Brain microvascular endothelial cell (primary cell): ENCODE results near the gene CXADR.

Experiments used
- DNase-seq: peaks from one replicate; pipeline ENCODE4 v3.0.0-alpha.2; 2020
- H3K27ac ChIP-seq: fragments of 250-450 bp; sonication (Bioruptor Pico); 2 replicates; pipeline ENCODE4 v1.5.1; 2020; ENCODE audit warnings: mild to moderate bottlenecking, moderate library complexity
- H3K27me3 ChIP-seq: fragments of 250-450 bp; sonication (Bioruptor Pico); replicated peaks from 2 replicates; pipeline ENCODE4 v1.5.1; 2020; ENCODE audit warnings: mild to moderate bottlenecking
- H3K36me3 ChIP-seq: fragments of 250-450 bp; sonication (Bioruptor Pico); replicated peaks from 2 replicates; pipeline ENCODE4 v1.5.1; 2020; ENCODE audit warnings: mild to moderate bottlenecking
- H3K4me3 ChIP-seq: 2 replicates; pipeline ENCODE4 v1.5.1; 2011; ENCODE audit warnings: low read depth, mild to moderate bottlenecking, control low read depth, low read length, moderate library complexity
- in situ Hi-C: cut with HindIII; loops from 2 replicates; pipeline ENCODE4 v1.10.0; 2017; ENCODE audit warnings: low sequenced_read_pairs, low pct_ligation_motif_present
- TF ChIP-seq, protein P1 (sequence below): IDR thresholded peaks from 2 replicates; pipeline ENCODE4 v1.5.1; 2011; ENCODE audit warnings: low read depth, mild to moderate bottlenecking, moderate library complexity, low read length, control low read depth, inconsistent platforms; ENCODE audit errors: missing control alignments

CXADR gene

DNA sequence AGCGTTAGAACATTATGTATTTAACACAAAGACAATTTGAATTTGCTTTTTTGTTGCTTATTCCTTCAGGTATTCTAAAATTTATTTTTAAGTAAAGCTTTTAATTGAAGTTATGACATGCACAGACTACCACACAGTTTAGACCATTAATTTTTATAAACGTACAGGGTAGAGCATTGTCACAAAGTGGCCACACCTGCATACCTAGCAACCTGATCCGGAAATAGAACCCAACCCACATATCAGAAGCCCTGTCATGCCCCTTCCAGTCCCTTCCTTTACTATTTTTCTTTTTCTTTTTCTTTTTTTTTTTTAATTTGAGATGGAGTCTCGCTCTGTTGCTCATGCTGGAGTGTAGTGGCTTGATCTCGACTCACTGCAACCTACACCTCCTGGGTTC, 16.8 kb downstream of the CXADR start:
- TF ChIP-seq, protein P1, sequence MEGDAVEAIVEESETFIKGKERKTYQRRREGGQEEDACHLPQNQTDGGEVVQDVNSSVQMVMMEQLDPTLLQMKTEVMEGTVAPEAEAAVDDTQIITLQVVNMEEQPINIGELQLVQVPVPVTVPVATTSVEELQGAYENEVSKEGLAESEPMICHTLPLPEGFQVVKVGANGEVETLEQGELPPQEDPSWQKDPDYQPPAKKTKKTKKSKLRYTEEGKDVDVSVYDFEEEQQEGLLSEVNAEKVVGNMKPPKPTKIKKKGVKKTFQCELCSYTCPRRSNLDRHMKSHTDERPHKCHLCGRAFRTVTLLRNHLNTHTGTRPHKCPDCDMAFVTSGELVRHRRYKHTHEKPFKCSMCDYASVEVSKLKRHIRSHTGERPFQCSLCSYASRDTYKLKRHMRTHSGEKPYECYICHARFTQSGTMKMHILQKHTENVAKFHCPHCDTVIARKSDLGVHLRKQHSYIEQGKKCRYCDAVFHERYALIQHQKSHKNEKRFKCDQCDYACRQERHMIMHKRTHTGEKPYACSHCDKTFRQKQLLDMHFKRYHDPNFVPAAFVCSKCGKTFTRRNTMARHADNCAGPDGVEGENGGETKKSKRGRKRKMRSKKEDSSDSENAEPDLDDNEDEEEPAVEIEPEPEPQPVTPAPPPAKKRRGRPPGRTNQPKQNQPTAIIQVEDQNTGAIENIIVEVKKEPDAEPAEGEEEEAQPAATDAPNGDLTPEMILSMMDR = no peak
- H3K4me3 ChIP-seq = no peak overlapping the region
- in situ Hi-C loops = no loop called here
- no peak for DNase-seq
- no peak overlapping the region for H3K27ac ChIP-seq
- no peaks in the 10 kb centered on the region for H3K36me3 ChIP-seq
- no peaks in the 10 kb centered on the region for H3K27me3 ChIP-seq

DNA sequence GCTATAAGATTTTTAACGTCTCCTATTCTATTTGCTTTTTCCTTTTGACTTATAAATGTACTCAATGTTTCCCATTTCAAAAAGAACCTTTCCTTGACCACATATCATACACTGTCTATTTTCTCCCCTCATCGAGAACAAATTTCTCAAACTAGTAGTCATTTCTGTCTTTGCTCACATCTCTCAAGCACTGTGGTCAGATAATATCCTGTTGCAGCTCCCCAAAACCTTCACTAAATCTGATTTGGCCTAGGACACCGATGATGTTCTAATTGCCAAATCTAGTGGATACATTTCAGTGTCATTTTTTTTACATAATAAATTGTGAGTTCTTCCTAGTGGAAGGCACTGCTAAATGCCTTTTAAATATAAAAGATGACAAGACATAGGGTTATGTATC, 19.4 kb downstream of the CXADR start:
- H3K27me3 ChIP-seq = no peaks in the 10 kb centered on the region
- H3K4me3 ChIP-seq = no peak overlapping the region
- TF ChIP-seq, protein P1 = no peak
- H3K36me3 ChIP-seq = no peaks in the 10 kb centered on the region
- DNase-seq = no peak
- no peak overlapping the region for H3K27ac ChIP-seq
- in situ Hi-C loops = no loop called here

DNA sequence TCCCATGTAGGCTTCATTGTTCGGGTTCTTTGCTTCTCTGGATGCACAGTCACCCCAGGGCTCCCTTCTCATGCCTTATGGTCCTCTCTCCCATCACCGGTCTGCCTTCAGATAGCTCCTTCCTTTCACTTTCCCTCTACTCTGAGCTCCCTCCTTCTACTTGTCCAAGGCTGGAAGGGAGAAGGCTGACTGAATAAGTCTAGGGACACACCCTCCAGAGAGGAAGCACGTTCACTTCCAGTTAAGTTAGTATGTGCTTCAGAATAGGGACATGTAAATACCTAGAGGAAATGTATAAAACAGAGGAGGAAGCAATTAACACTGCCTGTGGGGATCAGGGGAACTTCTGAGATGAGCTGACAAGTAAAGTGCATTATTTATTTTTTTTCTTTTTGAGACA, 23.5 kb downstream of the CXADR start:
- H3K4me3 ChIP-seq = no peak overlapping the region
- no peak for DNase-seq
- H3K36me3 ChIP-seq = no peaks in the 10 kb centered on the region
- in situ Hi-C loops = no loop called here
- no peak overlapping the region for H3K27ac ChIP-seq
- H3K27me3 ChIP-seq = no peaks in the 10 kb centered on the region
- TF ChIP-seq, protein P1 = no peak

DNA sequence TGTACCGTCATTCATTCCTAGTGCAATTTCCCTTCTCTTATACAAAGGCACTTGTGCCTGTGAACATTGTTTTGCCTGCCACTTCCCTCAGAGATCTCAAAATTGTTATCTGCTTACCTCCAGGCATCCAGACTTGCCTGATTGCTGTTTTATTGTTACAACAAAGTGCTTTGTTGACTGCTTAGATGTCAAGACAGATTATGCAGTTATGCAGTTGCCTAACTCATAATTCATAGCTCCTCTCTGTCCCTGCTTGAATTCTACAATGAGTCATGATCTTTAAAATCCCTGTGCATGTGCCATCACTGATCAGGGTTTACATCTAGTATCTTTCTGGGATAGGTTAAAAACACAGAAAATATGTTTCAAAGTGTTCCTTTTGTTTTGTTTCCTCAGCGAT, 24.5 kb downstream of the CXADR start:
- H3K36me3 ChIP-seq = no peaks in the 10 kb centered on the region
- TF ChIP-seq, protein P1 = no peak
- H3K27me3 ChIP-seq = no peaks in the 10 kb centered on the region
- H3K4me3 ChIP-seq = no peak overlapping the region
- H3K27ac ChIP-seq = no peak overlapping the region
- in situ Hi-C loops = no loop called here
- DNase-seq = no peak

DNA sequence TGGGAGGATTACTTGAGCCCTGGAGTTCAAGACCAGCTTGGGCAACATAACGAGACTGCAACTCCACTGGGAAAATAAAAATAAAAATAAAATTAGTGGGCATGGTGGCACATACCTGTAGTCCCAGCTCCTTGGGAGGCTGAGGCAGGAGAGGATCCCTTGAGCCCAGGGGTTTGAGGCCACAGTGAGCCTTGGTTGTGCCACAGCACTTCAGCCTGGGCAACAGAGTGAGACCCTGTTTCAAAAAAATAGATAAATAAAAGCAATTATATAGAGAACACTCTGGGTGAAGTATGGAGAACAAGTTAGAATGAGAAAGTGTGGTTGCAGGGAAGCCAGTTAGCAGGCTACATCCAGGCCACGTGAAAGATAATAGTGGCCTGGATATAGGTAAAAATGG, 25.7 kb downstream of the CXADR start:
- H3K4me3 ChIP-seq = no peak overlapping the region
- TF ChIP-seq, protein P1 = no peak
- no peaks in the 10 kb centered on the region for H3K36me3 ChIP-seq
- in situ Hi-C loops = no loop called here
- no peak overlapping the region for H3K27ac ChIP-seq
- no peaks in the 10 kb centered on the region for H3K27me3 ChIP-seq
- DNase-seq = no peak

DNA sequence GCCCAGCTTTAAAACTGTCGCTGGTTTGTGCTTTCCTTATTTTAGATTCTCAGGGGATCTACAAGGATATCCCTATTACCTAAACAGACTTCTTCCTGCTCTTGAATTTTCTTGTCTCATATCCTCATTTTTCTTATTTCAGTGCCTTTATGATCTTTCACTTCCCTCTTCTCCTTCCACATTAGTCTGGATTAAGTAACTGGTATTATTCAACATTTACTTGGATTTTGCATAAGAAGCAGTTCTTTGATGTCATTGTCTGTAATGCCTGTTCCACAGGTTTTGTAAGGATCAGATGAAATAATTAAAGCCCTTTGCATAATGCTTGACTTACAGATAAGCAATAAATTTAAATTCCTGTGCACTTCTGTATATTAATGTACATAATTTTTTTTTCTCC, 26.5 kb downstream of the CXADR start:
- Histone ChIP-seq H3K27ac (no peak overlapping the region), H3K4me3 (no peak overlapping the region), H3K36me3 (no peaks in the 10 kb centered on the region), H3K27me3 (no peaks in the 10 kb centered on the region)
- TF ChIP-seq, protein P1 = no peak
- no peak for DNase-seq
- in situ Hi-C loops = no loop called here
